ENCODE results near the gene LAGE3. TPM values are rescaled to one million over a fixed set of nuclear protein-coding genes. Genes with fewer than 3 reads are reported as not detected.
A peak's percentile ranks its signal among the peaks of the same experiment; 100 is the strongest.

LAGE3 gene
- total and polyA plus RNA-seq, 2 donors (not counting 3 experiments of a cell fraction or from before 2014, with no cell fraction given): 14.3 to 31.9 TPM

- Histone ChIP-seq H3K36me3 (ENCODE audit: control insufficient read depth in 2 of 2, extremely low read depth in 1 of 2, insufficient read depth in 2 of 2, low read length in 2 of 2) (peaks cover 4 to 39% of the 10 kb centered on the region in 2 experiments), H3K9ac (replicated peaks; ENCODE audit: extremely low read depth, insufficient read depth, low read length) (peak within 1 kb of the TSS; percentile 59), H3K27ac (ENCODE audit: insufficient read depth, low read depth, low read length) (peak within 1 kb of the TSS; percentile 55), H3K9me1 (replicated peaks; ENCODE audit: control insufficient read depth, extremely low read depth, insufficient read depth, low read length) (no peaks in the 10 kb centered on the region), H3K79me2 (ENCODE audit: control insufficient read depth, insufficient read depth, low read length) (peaks cover 41% of the 10 kb centered on the region), H3K4me1 (ENCODE audit: control insufficient read depth, extremely low read depth, insufficient read depth, low read length) (peaks cover 7% of the 10 kb centered on the region), H3K9me3 (replicated peaks; ENCODE audit: control insufficient read depth, insufficient read depth, low read length) (no peaks in the 10 kb centered on the region), H3K27me3 (ENCODE audit: control insufficient read depth in 2 of 2, insufficient read depth in 2 of 2, low read length in 2 of 2) (no peaks in the 10 kb centered on the region), H3K4me2 (ENCODE audit: insufficient read depth, low read length) (peak within 1 kb of the TSS; percentile 75), H4K20me1 (replicated peaks; ENCODE audit: control insufficient read depth, extremely low read depth, insufficient read depth, low read length) (no peaks in the 10 kb centered on the region), H2AFZ (ENCODE audit: low read depth, low read length) (peak within 1 kb of the TSS; percentile 41), H3K4me3 (replicated peaks in 1 of 3; ENCODE audit: insufficient read depth in 1 of 3, low read depth in 1 of 3, low read length in 3 of 3) (peak within 1 kb of the TSS; percentile 50 to 94 (median 75))
- FAIRE-seq: no peak
- CTCF ChIA-PET: no interaction called here
- TF ChIP-seq POLR2AphosphoS5 (IDR thresholded peaks at IDR 0.05; ENCODE audit: insufficient read depth, low read depth, low read length): peak; percentile 38
- TF ChIP-seq EZH2 (IDR thresholded peaks at IDR 0.05; ENCODE audit: borderline replicate concordance, low read depth, low read length, severe bottlenecking): no peak
- TF ChIP-seq POLR2A (IDR thresholded peaks at IDR 0.05; ENCODE audit: low read depth, low read length): no peak
- DNase-seq (ENCODE audit: low read depth, low spot score): no peak
- POLR2A ChIA-PET: no interaction called here
- BruUV-seq (replicated peaks): no TSS peak
- dilution Hi-C loops (cut with MboI; ENCODE audit: extremely low pct_ligation_motif_present, low sequenced_read_pairs): no loop called here
- intact Hi-C loops (cut with micrococcal nuclease): no loop called here
Measured at GRCh38 chrX:154436983-154437752, 41.9 kb downstream of the LAGE3 start, which contains the start of gene GDI1. Gene GDI1, plus strand, starts transcription at chrX:154437154. Its CDS starts 101 bp downstream, at chrX:154437255.

- CTCF ChIA-PET: interaction anchor here (1.5 kb wide), 1 partner anchor 11 kb away, joined by 4 read pairs; no protein-coding TSS in a partner anchor
- peak overlapping the region; percentile 24 for H3K4me2 ChIP-seq (ENCODE audit: insufficient read depth, low read length)
- POLR2A ChIA-PET: no interaction called here
Measured at GRCh38 chrX:154436374-154436982, 42.6 kb downstream of the LAGE3 start.

More at GRCh38 chrX:154436374-154436982, 42.6 kb downstream of the LAGE3 start:
- Histone ChIP-seq H4K20me1 (replicated peaks; ENCODE audit: control insufficient read depth, extremely low read depth, insufficient read depth, low read length) (no peaks in the 10 kb centered on the region), H3K27ac (ENCODE audit: insufficient read depth, low read depth, low read length) (peak overlapping the region; percentile 55), H3K9me3 (replicated peaks; ENCODE audit: control insufficient read depth, insufficient read depth, low read length) (no peaks in the 10 kb centered on the region), H3K4me3 (replicated peaks in 1 of 3; ENCODE audit: insufficient read depth in 1 of 3, low read depth in 1 of 3, low read length in 3 of 3) (peak overlapping the region in 1 of 3 experiments; percentile 94), H2AFZ (ENCODE audit: low read depth, low read length) (peak overlapping the region; percentile 41), H3K9me1 (replicated peaks; ENCODE audit: control insufficient read depth, extremely low read depth, insufficient read depth, low read length) (no peaks in the 10 kb centered on the region), H3K9ac (replicated peaks; ENCODE audit: extremely low read depth, insufficient read depth, low read length) (peak overlapping the region; percentile 47), H3K27me3 (ENCODE audit: control insufficient read depth in 2 of 2, insufficient read depth in 2 of 2, low read length in 2 of 2) (no peaks in the 10 kb centered on the region), H3K4me1 (ENCODE audit: control insufficient read depth, extremely low read depth, insufficient read depth, low read length) (peaks cover 7% of the 10 kb centered on the region), H3K36me3 (ENCODE audit: control insufficient read depth in 2 of 2, extremely low read depth in 1 of 2, insufficient read depth in 2 of 2, low read length in 2 of 2) (peaks cover 6 to 37% of the 10 kb centered on the region in 2 experiments), H3K79me2 (ENCODE audit: control insufficient read depth, insufficient read depth, low read length) (peaks cover 46% of the 10 kb centered on the region)
- dilution Hi-C loops (cut with MboI; ENCODE audit: extremely low pct_ligation_motif_present, low sequenced_read_pairs): no loop called here
- no TSS peak for BruUV-seq (replicated peaks)
- FAIRE-seq (peak; percentile 65), DNase-seq (ENCODE audit: low read depth, low spot score) (no peak)
- intact Hi-C loops (cut with micrococcal nuclease): no loop called here
- TF ChIP-seq, protein P1, sequence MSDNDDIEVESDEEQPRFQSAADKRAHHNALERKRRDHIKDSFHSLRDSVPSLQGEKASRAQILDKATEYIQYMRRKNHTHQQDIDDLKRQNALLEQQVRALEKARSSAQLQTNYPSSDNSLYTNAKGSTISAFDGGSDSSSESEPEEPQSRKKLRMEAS (IDR thresholded peaks at IDR 0.05; ENCODE audit: insufficient read depth, insufficient read length): no peak
- TF ChIP-seq FOS (IDR thresholded peaks at IDR 0.05; ENCODE audit: borderline replicate concordance, insufficient read depth, low read length): no peak
- no peak for TF ChIP-seq MYC (IDR thresholded peaks at IDR 0.05; ENCODE audit: low read depth, low read length)
- no peak for TF ChIP-seq GATA2 (IDR thresholded peaks at IDR 0.05; ENCODE audit: insufficient read depth, insufficient read length, low read depth, low read length)
- TF ChIP-seq CTCF (IDR thresholded peaks at IDR 0.05; ENCODE audit: extremely low read depth in 1 of 2, insufficient read depth in 1 of 2, low read depth in 1 of 2, low read length in 2 of 2): no peak
- no peak for TF ChIP-seq POLR2AphosphoS5 (IDR thresholded peaks at IDR 0.05; ENCODE audit: insufficient read depth, low read depth, low read length)
- no peak for TF ChIP-seq EZH2 (IDR thresholded peaks at IDR 0.05; ENCODE audit: borderline replicate concordance, low read depth, low read length, severe bottlenecking)
- no peak for TF ChIP-seq POLR2A (IDR thresholded peaks at IDR 0.05; ENCODE audit: low read depth, low read length)
- TF ChIP-seq JUN (IDR thresholded peaks at IDR 0.05; ENCODE audit: borderline replicate concordance, insufficient read depth, insufficient read length, low read depth): no peak

All from endothelial cell of umbilical vein (primary cell).